ENCODE data around the gene SLFN5.
"Not testable (repeated sequence)": the region's sequence is repeated elsewhere in the genome, so short reads cannot be mapped to it uniquely, and the experiment has no call there.

The SLFN5 gene

DNA sequence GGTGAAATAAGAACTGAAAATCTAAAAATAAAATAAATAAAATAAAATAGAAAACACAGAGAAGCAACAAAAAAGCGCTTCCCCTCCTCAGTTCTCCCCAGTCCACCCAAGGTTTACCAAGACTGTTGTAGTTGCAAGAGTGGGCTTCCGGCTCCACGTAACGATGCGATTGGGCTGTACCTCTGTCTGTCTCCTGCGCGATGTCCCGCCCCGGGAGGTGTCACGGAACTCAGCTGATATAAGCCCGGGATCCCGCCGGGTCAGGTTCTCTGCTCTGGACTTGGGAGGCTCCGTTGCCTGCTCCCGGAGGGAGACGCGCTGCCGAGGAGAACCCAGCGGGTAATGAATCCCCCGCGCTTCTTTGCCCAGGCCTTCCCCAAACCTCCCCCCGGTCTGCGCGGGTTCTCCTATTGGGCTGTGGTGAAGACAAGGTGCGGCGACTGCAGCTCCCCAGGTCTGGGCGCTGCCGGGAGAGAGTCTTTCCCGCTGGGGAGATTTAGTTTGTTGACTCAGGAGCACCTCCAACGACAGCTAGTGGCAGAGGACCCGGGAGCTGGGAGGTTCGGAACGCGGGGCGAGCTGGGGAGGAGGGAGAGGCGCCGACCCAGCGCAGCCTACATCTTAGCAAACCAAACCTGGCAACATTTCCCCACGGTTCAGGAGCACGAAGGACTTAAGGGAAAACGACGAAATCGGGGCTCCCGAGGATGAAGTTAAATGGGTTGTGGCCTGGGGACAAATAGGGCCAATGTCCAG is at the start of gene SLFN5:
SLFN5 (plus strand) TSS at position 268 of the 756 bp plus-strand sequence. CDS start 15,619 bp downstream, outside the sequence.
- no peaks in the 10 kb centered on the region for H3K9me3 ChIP-seq (ENCODE audit: control insufficient read depth, low read depth, low read length)
- peak within 1 kb of the TSS; percentile 88 for H3K4me3 ChIP-seq (ENCODE audit: low read length)
- peak within 1 kb of the TSS; percentile 52 for H3K9ac ChIP-seq (ENCODE audit: low read length)
- no peak within 1 kb of the TSS for H3K27ac ChIP-seq (ENCODE audit: low read length)
- peaks cover 16% of the 10 kb centered on the region for H3K4me1 ChIP-seq (ENCODE audit: control insufficient read depth, low read depth, low read length)
- peaks cover 12% of the 10 kb centered on the region for H3K27me3 ChIP-seq (ENCODE audit: control insufficient read depth, insufficient read depth, low read length)
- no peaks in the 10 kb centered on the region for H3K36me3 ChIP-seq (ENCODE audit: control insufficient read depth, low read depth, low read length)

DNA sequence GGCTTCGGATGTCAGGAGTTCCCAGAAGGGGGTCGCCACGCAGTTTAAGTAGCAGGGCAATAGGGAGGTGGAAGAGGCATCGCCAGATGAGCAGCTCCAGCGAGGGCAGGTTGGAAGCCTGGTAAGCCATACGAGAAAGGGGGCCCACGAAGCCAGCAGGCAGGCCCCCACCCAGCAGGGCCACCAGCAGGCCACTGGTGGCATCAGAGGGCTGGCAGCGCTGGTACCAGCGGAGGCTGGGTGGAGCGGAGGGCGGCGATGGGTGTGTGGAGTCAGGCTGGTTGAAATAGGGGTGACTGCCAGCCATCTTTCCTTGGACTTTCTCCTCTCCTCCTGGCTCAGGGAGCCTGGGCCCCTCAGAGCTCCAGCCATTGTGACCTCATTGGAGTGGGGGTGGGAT is 48.9 kb upstream of the SLFN5 start, which contains the start of gene SLC35G3:
SLC35G3 (minus strand) TSS at position 393 of the 400 bp plus-strand sequence; CDS start at position 307, 86 bp downstream.
- H3K4me3 ChIP-seq (ENCODE audit: low read length); H3K36me3 ChIP-seq (ENCODE audit: control insufficient read depth, low read depth, low read length); H3K27ac ChIP-seq (ENCODE audit: low read length); H3K27me3 ChIP-seq (ENCODE audit: control insufficient read depth, insufficient read depth, low read length); H3K9me3 ChIP-seq (ENCODE audit: control insufficient read depth, low read depth, low read length); H3K9ac ChIP-seq (ENCODE audit: low read length); H3K4me1 ChIP-seq (ENCODE audit: control insufficient read depth, low read depth, low read length): not testable (repeated sequence)

DNA sequence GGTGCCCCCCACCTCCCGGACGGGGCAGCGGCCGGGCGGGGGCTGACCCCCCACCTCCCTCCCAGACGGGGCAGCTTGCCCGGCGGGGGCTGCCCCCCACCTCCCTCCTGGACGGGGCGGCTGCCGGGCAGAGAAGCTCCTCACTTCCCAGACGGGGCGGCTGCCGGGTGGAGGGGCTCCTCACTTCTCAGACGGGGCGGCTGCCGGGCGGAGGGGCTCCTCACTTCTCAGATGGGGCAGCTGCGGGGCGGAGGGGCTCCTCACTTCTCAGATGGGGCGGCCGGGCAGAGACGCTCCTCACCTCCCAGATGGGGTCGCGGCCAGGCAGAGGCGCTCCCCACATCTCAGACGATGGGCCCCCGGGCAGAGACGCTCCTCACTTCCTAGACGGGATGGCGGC is 47.8 kb upstream of the SLFN5 start:
- not testable (repeated sequence) for H3K9me3 ChIP-seq (ENCODE audit: control insufficient read depth, low read depth, low read length); H3K27ac ChIP-seq (ENCODE audit: low read length); H3K27me3 ChIP-seq (ENCODE audit: control insufficient read depth, insufficient read depth, low read length)

DNA sequence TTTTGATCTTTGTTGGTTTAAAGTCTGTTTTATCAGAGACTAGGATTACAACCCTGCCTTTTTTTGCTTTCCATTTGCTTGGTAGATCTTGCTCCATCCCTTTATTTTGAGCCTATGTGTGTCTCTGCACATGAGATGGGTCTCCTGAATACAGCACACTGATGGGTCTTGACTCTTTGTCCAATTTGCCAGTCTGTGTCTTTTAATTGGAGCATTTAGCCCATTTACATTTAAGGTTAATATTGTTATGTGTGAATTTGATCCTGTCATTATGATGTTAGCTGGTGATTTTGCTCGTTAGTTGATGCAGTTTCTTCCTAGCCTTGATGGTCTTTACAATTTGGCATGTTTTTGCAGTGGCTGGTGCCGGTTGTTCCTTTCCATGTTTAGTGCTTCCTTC is 40.3 kb upstream of the SLFN5 start:
- H3K36me3 ChIP-seq (ENCODE audit: control insufficient read depth, low read depth, low read length); H3K27me3 ChIP-seq (ENCODE audit: control insufficient read depth, insufficient read depth, low read length); H3K27ac ChIP-seq (ENCODE audit: low read length); H3K4me3 ChIP-seq (ENCODE audit: low read length); H3K4me1 ChIP-seq (ENCODE audit: control insufficient read depth, low read depth, low read length); H3K9me3 ChIP-seq (ENCODE audit: control insufficient read depth, low read depth, low read length); H3K9ac ChIP-seq (ENCODE audit: low read length): not testable (repeated sequence)

More for the DNA sequence above, 47.8 kb upstream of the SLFN5 start:
- H3K4me1 ChIP-seq (ENCODE audit: control insufficient read depth, low read depth, low read length); H3K36me3 ChIP-seq (ENCODE audit: control insufficient read depth, low read depth, low read length); H3K9ac ChIP-seq (ENCODE audit: low read length); H3K4me3 ChIP-seq (ENCODE audit: low read length): not testable (repeated sequence)

DNA sequence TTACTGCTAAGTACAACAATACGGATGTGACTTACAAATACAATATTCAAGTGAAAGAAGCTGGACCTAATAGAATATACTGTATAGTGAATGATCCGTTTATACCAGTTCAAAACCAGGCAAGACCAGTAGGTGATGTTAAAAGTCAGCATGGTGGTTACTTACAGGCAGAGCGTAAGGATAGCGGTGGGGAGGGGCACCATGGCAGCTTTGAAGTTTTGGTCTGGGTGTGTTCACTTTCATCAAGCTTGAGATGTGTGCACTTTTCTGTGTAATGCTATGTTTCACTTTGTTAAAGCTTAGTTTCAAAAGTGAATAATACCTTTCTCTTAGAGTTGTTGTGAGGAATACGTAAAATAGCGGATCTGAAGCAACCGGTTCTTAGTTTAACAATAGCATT is 32.1 kb upstream of the SLFN5 start:
- H3K4me1 ChIP-seq (ENCODE audit: control insufficient read depth, low read depth, low read length): peaks cover under 1% of the 10 kb centered on the region
- H3K9ac ChIP-seq (ENCODE audit: low read length): no peak overlapping the region
- no peak overlapping the region for H3K4me3 ChIP-seq (ENCODE audit: low read length)
- no peaks in the 10 kb centered on the region for H3K36me3 ChIP-seq (ENCODE audit: control insufficient read depth, low read depth, low read length)
- no peaks in the 10 kb centered on the region for H3K27me3 ChIP-seq (ENCODE audit: control insufficient read depth, insufficient read depth, low read length)
- no peak overlapping the region for H3K27ac ChIP-seq (ENCODE audit: low read length)
- no peaks in the 10 kb centered on the region for H3K9me3 ChIP-seq (ENCODE audit: control insufficient read depth, low read depth, low read length)

DNA sequence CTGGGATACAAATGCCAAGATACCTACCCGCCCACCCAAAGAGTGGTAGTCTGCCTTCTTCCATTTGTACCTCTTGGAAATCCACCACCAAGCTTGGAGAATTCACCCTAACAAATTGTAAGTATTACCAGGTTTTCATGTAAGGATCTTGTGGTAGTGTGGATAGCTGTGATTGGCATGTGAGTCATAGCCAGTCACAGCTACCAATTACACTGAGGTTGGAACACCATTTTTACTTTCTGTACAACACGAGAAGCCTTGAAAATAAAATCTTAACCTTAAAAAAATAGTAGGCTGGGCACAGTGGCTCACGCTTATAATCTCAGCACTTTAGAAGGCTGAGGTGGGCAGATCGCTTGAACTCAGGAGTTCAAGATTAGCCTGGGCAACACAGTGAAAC is 30.2 kb upstream of the SLFN5 start:
- no peak overlapping the region for H3K27ac ChIP-seq (ENCODE audit: low read length)
- H3K27me3 ChIP-seq (ENCODE audit: control insufficient read depth, insufficient read depth, low read length): no peaks in the 10 kb centered on the region

DNA sequence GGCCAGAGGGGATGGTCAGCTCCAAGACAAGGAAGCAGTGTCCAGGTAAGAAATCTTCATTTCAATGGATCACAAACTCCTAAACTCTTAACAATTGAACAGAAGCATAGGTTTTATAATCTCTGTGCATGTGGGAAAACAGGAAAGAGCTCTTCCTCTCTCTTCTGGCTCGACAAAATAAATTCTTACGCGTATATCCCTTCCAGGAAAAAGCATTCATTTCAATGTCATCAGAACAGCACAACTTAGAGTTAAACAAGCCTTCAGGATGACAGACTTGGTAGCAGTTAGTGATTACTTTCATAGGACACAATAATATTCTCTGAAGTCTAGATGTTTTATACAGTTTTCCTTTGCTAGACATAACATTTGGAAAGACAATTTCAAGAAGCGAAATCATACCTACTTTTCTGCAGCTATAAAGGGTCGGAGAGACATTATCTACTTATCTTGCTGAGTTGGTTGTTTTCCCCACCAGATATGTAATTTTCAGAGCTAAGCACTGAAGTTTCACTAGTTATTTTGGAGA is 29.4 kb upstream of the SLFN5 start:
- peaks cover 3% of the 10 kb centered on the region for H3K4me1 ChIP-seq (ENCODE audit: control insufficient read depth, low read depth, low read length)
- no peaks in the 10 kb centered on the region for H3K9me3 ChIP-seq (ENCODE audit: control insufficient read depth, low read depth, low read length)
- H3K4me3 ChIP-seq (ENCODE audit: low read length): no peak overlapping the region
- H3K27me3 ChIP-seq (ENCODE audit: control insufficient read depth, insufficient read depth, low read length): no peaks in the 10 kb centered on the region
- no peaks in the 10 kb centered on the region for H3K36me3 ChIP-seq (ENCODE audit: control insufficient read depth, low read depth, low read length)
- no peak overlapping the region for H3K9ac ChIP-seq (ENCODE audit: low read length)
- no peak overlapping the region for H3K27ac ChIP-seq (ENCODE audit: low read length)

More for the DNA sequence above, 30.2 kb upstream of the SLFN5 start:
- Histone ChIP-seq H3K4me3 (ENCODE audit: low read length) (no peak overlapping the region), H3K36me3 (ENCODE audit: control insufficient read depth, low read depth, low read length) (no peaks in the 10 kb centered on the region), H3K9me3 (ENCODE audit: control insufficient read depth, low read depth, low read length) (no peaks in the 10 kb centered on the region), H3K9ac (ENCODE audit: low read length) (no peak overlapping the region), H3K4me1 (ENCODE audit: control insufficient read depth, low read depth, low read length) (peaks cover 3% of the 10 kb centered on the region)

DNA sequence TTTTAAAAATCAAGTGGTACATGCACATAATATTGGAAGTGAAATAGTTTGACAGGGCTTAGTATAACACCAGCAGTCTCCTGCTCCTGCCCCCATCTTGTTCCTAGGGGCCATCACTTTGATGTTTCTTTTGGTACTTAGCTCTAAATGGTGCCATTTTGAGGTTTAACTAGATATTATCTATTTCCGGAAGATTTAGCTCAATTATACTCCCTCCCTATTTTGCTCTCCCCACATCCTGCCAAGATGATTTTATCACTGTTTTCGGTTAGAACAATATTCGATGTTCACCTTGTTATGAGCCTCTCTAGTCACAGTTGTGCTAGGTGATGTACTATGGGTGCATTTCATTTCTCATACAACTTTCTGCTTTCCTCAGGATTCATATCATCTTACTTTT is 28.7 kb upstream of the SLFN5 start:
- no peaks in the 10 kb centered on the region for H3K27me3 ChIP-seq (ENCODE audit: control insufficient read depth, insufficient read depth, low read length)
- no peak overlapping the region for H3K27ac ChIP-seq (ENCODE audit: low read length)

DNA sequence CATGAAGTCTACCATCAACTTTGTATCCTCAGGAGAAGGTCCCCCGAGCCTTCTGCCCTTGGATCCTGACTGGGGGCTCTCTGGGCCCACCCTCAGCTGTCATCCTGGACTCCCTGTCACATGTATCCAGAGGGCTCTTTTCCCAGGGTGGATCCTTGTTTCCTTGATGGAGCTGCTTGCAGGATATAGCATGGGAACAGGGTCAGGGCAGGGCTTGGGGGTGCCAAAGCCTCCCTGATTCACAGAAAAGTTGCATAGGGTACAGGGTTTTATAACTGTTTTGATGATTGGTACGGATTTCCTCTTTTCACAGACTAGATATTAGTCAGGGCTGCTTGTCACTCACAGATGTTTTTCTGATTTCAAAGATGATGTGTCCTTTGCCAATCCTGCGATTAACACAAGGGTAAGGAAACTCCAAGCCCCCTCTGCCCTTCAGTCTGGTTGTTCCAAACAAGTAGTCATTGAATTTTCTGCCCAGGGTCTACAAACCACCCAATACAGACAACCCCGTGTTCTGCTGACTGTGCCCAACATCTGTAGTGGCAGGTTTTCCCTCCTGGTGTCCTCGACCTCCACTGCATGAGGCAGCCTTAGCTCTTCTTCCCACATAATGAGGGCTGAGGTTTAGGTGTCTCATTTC is 28.1 kb upstream of the SLFN5 start:
- peaks cover 3% of the 10 kb centered on the region for H3K4me1 ChIP-seq (ENCODE audit: control insufficient read depth, low read depth, low read length)
- no peaks in the 10 kb centered on the region for H3K9me3 ChIP-seq (ENCODE audit: control insufficient read depth, low read depth, low read length)
- no peak overlapping the region for H3K9ac ChIP-seq (ENCODE audit: low read length)
- no peaks in the 10 kb centered on the region for H3K36me3 ChIP-seq (ENCODE audit: control insufficient read depth, low read depth, low read length)
- no peak overlapping the region for H3K4me3 ChIP-seq (ENCODE audit: low read length)
- H3K27me3 ChIP-seq (ENCODE audit: control insufficient read depth, insufficient read depth, low read length): no peaks in the 10 kb centered on the region
- H3K27ac ChIP-seq (ENCODE audit: low read length): no peak overlapping the region

More for the DNA sequence above, 28.7 kb upstream of the SLFN5 start:
- Histone ChIP-seq H3K4me3 (ENCODE audit: low read length) (no peak overlapping the region), H3K9ac (ENCODE audit: low read length) (no peak overlapping the region), H3K9me3 (ENCODE audit: control insufficient read depth, low read depth, low read length) (no peaks in the 10 kb centered on the region), H3K4me1 (ENCODE audit: control insufficient read depth, low read depth, low read length) (peaks cover 3% of the 10 kb centered on the region), H3K36me3 (ENCODE audit: control insufficient read depth, low read depth, low read length) (no peaks in the 10 kb centered on the region)

DNA sequence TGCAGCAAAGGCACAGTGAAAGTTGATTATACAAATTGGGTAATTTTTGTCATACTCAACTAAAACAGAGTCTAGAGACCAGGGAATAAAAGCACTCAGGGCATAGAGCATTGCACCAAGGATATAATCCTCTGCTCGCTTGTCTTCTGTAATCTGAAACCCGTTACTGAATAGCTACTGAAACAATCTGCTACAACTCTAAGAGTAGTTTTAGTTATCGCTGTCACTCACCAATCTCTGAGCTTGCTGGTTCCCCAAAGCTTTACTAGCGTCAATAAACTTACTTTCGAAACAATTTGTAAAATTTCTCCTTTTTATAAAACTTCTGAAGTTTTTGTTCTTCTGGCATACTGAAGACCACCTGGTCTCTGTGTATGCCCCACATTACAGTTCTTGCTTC is 25.8 kb upstream of the SLFN5 start:
- H3K9me3 ChIP-seq (ENCODE audit: control insufficient read depth, low read depth, low read length): no peaks in the 10 kb centered on the region
- H3K36me3 ChIP-seq (ENCODE audit: control insufficient read depth, low read depth, low read length): no peaks in the 10 kb centered on the region
- no peak overlapping the region for H3K9ac ChIP-seq (ENCODE audit: low read length)
- H3K27ac ChIP-seq (ENCODE audit: low read length): no peak overlapping the region
- no peaks in the 10 kb centered on the region for H3K27me3 ChIP-seq (ENCODE audit: control insufficient read depth, insufficient read depth, low read length)
- H3K4me1 ChIP-seq (ENCODE audit: control insufficient read depth, low read depth, low read length): peaks cover 3% of the 10 kb centered on the region
- H3K4me3 ChIP-seq (ENCODE audit: low read length): no peak overlapping the region

DNA sequence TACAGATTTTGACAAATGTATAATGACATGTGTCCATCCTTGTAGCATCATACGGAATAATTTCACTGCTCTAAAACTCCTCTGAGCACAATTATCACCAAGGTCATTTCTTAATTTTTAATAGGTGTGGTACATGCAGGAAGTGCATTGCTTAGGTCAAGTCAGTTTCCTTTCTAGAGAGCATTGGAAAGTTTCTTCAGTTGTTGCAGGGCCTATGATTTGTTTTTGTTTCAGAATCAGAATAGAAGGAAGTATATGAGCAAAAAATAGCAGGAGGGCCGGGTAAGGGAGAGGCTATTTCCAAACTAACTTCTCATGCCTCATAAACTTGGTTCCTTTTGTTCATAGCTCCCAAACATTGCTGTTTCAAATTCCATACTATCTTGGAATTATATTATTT is 24.0 kb upstream of the SLFN5 start:
- H3K4me3 ChIP-seq (ENCODE audit: low read length): no peak overlapping the region
- H3K4me1 ChIP-seq (ENCODE audit: control insufficient read depth, low read depth, low read length): peaks cover 3% of the 10 kb centered on the region
- no peaks in the 10 kb centered on the region for H3K27me3 ChIP-seq (ENCODE audit: control insufficient read depth, insufficient read depth, low read length)
- no peak overlapping the region for H3K27ac ChIP-seq (ENCODE audit: low read length)
- no peak overlapping the region for H3K9ac ChIP-seq (ENCODE audit: low read length)
- no peaks in the 10 kb centered on the region for H3K9me3 ChIP-seq (ENCODE audit: control insufficient read depth, low read depth, low read length)
- no peaks in the 10 kb centered on the region for H3K36me3 ChIP-seq (ENCODE audit: control insufficient read depth, low read depth, low read length)
